Measurements from ENCODE around the gene TSC22D4. TPM values are rescaled to one million over a fixed set of nuclear protein-coding genes. Genes with fewer than 3 reads are reported as not detected.

TSC22D4 gene
- polyA plus RNA-seq, 1 of the 3 experiments (the other 2 are of a cell fraction) = 32.7 TPM

DNA sequence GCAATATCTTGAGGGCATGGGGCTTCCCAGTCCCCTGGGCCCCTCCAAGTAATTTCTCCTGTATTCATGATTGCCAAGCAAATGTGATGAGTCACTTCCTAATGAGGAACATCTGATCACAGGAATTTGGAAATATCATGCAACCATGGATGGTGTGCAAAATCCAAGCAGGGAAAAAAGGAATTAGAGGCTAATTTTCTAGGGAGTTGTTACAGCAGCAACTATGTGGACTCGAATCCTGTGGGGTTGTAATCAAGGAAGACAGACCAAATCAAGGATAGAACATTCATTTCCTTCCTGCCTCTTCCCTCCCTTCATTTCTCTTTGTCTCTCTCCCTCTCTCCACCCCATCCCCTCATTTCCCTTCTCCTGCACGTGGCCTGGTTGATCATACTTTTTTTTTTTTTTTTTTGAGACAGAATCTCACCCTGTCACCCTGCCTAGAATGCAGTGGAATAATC, 36.1 kb upstream of the TSC22D4 start:
- Histone ChIP-seq H3K4me2 (peak overlapping the region; percentile 44; the same call in 1 of the 2 replicates), H3K79me2 (ENCODE audit: insufficient read depth) (no peaks in the 10 kb centered on the region), H3K36me3 (replicated peaks in 1 of 2; ENCODE audit: control insufficient read depth in 1 of 2, insufficient read depth in 2 of 2, low read length in 1 of 2) (no peaks in the 10 kb centered on the region), H2AFZ (ENCODE audit: low read depth) (peak overlapping the region; percentile 41; the same call in 1 of the 2 replicates), H3K9me2 (no peaks in the 10 kb centered on the region), H3K27me3 (ENCODE audit: insufficient read depth) (no peaks in the 10 kb centered on the region), H3K27ac (ENCODE audit: low read depth in 2 of 2, low read length in 1 of 2) (peak overlapping the region; percentile 60 to 61), H3K4me3 (ENCODE audit: low read depth in 2 of 2, low read length in 1 of 2) (no peak overlapping the region), H3K4me1 (ENCODE audit: control insufficient read depth in 1 of 2, insufficient read depth in 2 of 2, low read depth in 1 of 2, low read length in 1 of 2) (peaks cover 12 to 18% of the 10 kb centered on the region in 2 experiments; a peak in 3 of 4 replicates), H3K9me3 (no peaks in the 10 kb centered on the region), H3F3A (replicated peaks; ENCODE audit: insufficient read depth) (peaks cover 3% of the 10 kb centered on the region), H4K20me1 (ENCODE audit: insufficient read depth) (no peaks in the 10 kb centered on the region), H3K9ac (peak overlapping the region; percentile 2; the same call in 1 of the 2 replicates)
- 12% methylated on average over 2 of the region's 2 CpGs for WGBS (ENCODE audit: low lambda C conversion rate)
- no peak for DNase-seq
- CTCF ChIA-PET = interaction anchor here (1.0 to 2.9 kb wide), 5 partner anchors 32 to 176 kb away, joined by 3 to 17 read pairs (median 5); partner anchors contain the start of gene NYAP1
- POLR2A ChIA-PET = no interaction called here
- TF ChIP-seq RFX5 (IDR thresholded peaks at IDR 0.05; ENCODE audit: low read length) (no peak), FOXJ3 (CRISPR knock-in tag; IDR thresholded peaks at IDR 0.05) (no peak), EZH2phosphoT487 (IDR thresholded peaks at IDR 0.05; ENCODE audit: borderline replicate concordance, low read depth) (no peak), POLR2AphosphoS5 (IDR thresholded peaks at IDR 0.05; ENCODE audit: low read depth, low read length) (peak; percentile 72; the same call in 1 of the 2 replicates), MEF2A (IDR thresholded peaks at IDR 0.05; ENCODE audit: borderline replicate concordance, low read depth) (no peak), NRF1 (IDR thresholded peaks at IDR 0.05; ENCODE audit: low read depth, low read length) (no peak), TAF1 (IDR thresholded peaks at IDR 0.05; ENCODE audit: borderline replicate concordance, low read depth, low read length) (0 out of 2 replicates have a peak, but pooled peaks have one; percentile 40), EP300 (IDR thresholded peaks at IDR 0.05; ENCODE audit: borderline replicate concordance in 1 of 2, low read depth in 1 of 2, low read length in 1 of 2) (peak; percentile 9 to 56; a peak in 1 of 4 replicates), ELF1 (IDR thresholded peaks at IDR 0.05) (no peak), NFIC (IDR thresholded peaks at IDR 0.05; ENCODE audit: borderline replicate concordance) (peak; percentile 61; the same call in 1 of the 2 replicates), TCF12 (IDR thresholded peaks at IDR 0.05) (peak; percentile 96), SIN3A (IDR thresholded peaks at IDR 0.05; ENCODE audit: borderline replicate concordance, low read depth, low read length) (no peak), GABPA (IDR thresholded peaks at IDR 0.05; ENCODE audit: low read depth) (no peak), GATA2 (CRISPR knock-in tag; IDR thresholded peaks at IDR 0.05) (no peak), RCOR1 (IDR thresholded peaks at IDR 0.05; ENCODE audit: low read length) (no peak), TEAD4 (IDR thresholded peaks at IDR 0.05; ENCODE audit: borderline replicate concordance, insufficient read depth) (peak; percentile 63; the same call in 1 of the 2 replicates), RXRA (IDR thresholded peaks at IDR 0.05; ENCODE audit: borderline replicate concordance, low read depth) (no peak), YY1 (IDR thresholded peaks at IDR 0.05; ENCODE audit: low read depth) (no peak)
- TF ChIP-seq, protein P1, sequence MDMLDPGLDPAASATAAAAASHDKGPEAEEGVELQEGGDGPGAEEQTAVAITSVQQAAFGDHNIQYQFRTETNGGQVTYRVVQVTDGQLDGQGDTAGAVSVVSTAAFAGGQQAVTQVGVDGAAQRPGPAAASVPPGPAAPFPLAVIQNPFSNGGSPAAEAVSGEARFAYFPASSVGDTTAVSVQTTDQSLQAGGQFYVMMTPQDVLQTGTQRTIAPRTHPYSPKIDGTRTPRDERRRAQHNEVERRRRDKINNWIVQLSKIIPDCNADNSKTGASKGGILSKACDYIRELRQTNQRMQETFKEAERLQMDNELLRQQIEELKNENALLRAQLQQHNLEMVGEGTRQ (IDR thresholded peaks at IDR 0.05; ENCODE audit: borderline replicate concordance, low read depth, low read length) = no peak
- TF ChIP-seq, protein P2, sequence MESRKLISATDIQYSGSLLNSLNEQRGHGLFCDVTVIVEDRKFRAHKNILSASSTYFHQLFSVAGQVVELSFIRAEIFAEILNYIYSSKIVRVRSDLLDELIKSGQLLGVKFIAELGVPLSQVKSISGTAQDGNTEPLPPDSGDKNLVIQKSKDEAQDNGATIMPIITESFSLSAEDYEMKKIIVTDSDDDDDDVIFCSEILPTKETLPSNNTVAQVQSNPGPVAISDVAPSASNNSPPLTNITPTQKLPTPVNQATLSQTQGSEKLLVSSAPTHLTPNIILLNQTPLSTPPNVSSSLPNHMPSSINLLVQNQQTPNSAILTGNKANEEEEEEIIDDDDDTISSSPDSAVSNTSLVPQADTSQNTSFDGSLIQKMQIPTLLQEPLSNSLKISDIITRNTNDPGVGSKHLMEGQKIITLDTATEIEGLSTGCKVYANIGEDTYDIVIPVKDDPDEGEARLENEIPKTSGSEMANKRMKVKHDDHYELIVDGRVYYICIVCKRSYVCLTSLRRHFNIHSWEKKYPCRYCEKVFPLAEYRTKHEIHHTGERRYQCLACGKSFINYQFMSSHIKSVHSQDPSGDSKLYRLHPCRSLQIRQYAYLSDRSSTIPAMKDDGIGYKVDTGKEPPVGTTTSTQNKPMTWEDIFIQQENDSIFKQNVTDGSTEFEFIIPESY (IDR thresholded peaks at IDR 0.05; ENCODE audit: borderline replicate concordance, low read depth) = no peak
- TF ChIP-seq, protein P3, sequence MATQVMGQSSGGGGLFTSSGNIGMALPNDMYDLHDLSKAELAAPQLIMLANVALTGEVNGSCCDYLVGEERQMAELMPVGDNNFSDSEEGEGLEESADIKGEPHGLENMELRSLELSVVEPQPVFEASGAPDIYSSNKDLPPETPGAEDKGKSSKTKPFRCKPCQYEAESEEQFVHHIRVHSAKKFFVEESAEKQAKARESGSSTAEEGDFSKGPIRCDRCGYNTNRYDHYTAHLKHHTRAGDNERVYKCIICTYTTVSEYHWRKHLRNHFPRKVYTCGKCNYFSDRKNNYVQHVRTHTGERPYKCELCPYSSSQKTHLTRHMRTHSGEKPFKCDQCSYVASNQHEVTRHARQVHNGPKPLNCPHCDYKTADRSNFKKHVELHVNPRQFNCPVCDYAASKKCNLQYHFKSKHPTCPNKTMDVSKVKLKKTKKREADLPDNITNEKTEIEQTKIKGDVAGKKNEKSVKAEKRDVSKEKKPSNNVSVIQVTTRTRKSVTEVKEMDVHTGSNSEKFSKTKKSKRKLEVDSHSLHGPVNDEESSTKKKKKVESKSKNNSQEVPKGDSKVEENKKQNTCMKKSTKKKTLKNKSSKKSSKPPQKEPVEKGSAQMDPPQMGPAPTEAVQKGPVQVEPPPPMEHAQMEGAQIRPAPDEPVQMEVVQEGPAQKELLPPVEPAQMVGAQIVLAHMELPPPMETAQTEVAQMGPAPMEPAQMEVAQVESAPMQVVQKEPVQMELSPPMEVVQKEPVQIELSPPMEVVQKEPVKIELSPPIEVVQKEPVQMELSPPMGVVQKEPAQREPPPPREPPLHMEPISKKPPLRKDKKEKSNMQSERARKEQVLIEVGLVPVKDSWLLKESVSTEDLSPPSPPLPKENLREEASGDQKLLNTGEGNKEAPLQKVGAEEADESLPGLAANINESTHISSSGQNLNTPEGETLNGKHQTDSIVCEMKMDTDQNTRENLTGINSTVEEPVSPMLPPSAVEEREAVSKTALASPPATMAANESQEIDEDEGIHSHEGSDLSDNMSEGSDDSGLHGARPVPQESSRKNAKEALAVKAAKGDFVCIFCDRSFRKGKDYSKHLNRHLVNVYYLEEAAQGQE (IDR thresholded peaks at IDR 0.05; ENCODE audit: low read depth, low read length) = 0 out of 2 replicates have a peak, but pooled peaks have one; percentile 11
- TF ChIP-seq, protein P4, sequence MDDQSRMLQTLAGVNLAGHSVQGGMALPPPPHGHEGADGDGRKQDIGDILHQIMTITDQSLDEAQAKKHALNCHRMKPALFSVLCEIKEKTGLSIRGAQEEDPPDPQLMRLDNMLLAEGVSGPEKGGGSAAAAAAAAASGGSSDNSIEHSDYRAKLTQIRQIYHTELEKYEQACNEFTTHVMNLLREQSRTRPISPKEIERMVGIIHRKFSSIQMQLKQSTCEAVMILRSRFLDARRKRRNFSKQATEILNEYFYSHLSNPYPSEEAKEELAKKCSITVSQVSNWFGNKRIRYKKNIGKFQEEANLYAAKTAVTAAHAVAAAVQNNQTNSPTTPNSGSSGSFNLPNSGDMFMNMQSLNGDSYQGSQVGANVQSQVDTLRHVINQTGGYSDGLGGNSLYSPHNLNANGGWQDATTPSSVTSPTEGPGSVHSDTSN (IDR thresholded peaks at IDR 0.05) = peak; percentile 22; the same call in 1 of the 2 replicates
- TF ChIP-seq, protein P5, sequence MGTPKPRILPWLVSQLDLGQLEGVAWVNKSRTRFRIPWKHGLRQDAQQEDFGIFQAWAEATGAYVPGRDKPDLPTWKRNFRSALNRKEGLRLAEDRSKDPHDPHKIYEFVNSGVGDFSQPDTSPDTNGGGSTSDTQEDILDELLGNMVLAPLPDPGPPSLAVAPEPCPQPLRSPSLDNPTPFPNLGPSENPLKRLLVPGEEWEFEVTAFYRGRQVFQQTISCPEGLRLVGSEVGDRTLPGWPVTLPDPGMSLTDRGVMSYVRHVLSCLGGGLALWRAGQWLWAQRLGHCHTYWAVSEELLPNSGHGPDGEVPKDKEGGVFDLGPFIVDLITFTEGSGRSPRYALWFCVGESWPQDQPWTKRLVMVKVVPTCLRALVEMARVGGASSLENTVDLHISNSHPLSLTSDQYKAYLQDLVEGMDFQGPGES (IDR thresholded peaks at IDR 0.05; ENCODE audit: low read depth, low read length) = no peak
- TF ChIP-seq, protein P6, sequence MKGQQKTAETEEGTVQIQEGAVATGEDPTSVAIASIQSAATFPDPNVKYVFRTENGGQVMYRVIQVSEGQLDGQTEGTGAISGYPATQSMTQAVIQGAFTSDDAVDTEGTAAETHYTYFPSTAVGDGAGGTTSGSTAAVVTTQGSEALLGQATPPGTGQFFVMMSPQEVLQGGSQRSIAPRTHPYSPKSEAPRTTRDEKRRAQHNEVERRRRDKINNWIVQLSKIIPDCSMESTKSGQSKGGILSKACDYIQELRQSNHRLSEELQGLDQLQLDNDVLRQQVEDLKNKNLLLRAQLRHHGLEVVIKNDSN (IDR thresholded peaks at IDR 0.05; ENCODE audit: borderline replicate concordance, low read depth) = peak; percentile 47; the same call in 1 of the 2 replicates
